GM12875 (cell line): ENCODE results near the gene AKR1B1.

Experiments
- H3K4me3 ChIP-seq: one replicate; pipeline ENCODE4 v1.5.1; 2011; ENCODE audit warnings: low read depth, low read length, control low read depth
- TF ChIP-seq, protein P1 (sequence below): IDR thresholded peaks from 2 replicates; pipeline ENCODE4 v1.5.1; 2011; ENCODE audit warnings: low read depth, mild to moderate bottlenecking, control low read depth, inconsistent platforms, low read length, moderate library complexity, borderline replicate concordance; ENCODE audit not compliant: insufficient read depth

Gene AKR1B1

DNA sequence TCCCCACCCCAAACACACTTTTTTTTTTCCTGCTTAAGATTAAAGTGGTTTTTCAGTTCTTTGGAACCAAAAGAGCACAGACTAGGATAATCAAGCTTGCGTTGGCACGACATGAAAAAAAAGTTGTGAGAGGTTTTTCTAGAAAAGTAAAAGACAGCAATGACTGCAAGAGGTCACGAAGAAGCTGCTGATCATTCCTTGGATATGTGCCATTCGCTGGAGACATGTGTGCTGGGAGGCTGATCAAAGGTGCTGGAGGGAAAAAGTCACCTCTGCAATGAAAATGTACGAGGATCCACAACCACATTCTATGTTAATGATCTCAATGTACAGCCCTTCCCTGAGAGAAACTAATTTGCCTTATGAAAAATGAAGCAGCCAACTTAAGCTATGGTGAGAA, 5.4 kb downstream of the AKR1B1 start:
- TF ChIP-seq, protein P1, sequence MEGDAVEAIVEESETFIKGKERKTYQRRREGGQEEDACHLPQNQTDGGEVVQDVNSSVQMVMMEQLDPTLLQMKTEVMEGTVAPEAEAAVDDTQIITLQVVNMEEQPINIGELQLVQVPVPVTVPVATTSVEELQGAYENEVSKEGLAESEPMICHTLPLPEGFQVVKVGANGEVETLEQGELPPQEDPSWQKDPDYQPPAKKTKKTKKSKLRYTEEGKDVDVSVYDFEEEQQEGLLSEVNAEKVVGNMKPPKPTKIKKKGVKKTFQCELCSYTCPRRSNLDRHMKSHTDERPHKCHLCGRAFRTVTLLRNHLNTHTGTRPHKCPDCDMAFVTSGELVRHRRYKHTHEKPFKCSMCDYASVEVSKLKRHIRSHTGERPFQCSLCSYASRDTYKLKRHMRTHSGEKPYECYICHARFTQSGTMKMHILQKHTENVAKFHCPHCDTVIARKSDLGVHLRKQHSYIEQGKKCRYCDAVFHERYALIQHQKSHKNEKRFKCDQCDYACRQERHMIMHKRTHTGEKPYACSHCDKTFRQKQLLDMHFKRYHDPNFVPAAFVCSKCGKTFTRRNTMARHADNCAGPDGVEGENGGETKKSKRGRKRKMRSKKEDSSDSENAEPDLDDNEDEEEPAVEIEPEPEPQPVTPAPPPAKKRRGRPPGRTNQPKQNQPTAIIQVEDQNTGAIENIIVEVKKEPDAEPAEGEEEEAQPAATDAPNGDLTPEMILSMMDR: no peak
- H3K4me3 ChIP-seq: no peak overlapping the region

DNA sequence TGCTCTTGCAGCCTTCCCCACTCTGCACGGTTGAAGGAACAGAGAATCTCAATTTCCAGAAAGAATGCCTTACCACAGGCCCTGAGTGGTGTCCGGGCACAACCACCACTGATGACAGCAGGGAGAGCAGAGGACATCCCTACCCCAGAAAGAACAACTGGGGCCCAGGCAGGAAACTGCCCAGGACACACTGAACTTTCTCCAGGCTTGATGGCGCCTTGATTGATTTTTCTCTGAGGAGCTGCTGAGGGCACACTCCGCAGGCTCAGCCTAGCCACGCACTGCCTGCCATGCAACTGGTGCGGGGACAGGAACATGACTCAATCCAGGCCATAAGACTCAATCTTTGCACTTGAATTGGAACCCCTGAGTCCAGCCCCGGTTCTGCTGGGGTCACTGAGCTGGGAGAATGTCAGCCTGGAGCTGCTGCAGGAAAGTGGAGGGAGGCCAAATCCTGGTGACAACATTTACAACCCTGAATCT, 5.9 kb downstream of the AKR1B1 start:
- TF ChIP-seq, protein P1: no peak

DNA sequence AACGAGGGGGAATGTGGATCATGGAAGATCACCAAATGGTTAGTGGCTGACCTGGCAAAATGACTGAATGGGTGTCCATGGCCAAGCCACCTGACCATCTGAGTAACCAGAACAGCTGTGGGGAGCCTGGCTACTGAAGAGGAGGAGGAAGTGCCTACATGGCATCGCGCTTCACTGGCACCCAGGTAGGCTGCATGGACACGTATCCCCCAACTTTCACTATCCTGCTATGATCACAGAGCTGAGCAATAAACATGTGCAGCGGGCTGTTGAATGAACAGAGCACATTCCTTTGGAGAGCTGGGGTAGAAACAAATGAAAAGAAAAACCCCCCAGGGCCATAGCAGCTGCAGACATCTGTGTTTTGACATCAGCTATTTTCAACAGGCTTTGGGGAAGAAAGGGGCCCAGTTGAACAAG, 6.5 kb downstream of the AKR1B1 start:
- TF ChIP-seq, protein P1: no peak
- no peak overlapping the region for H3K4me3 ChIP-seq

More for the DNA sequence above, 5.9 kb downstream of the AKR1B1 start:
- H3K4me3 ChIP-seq: no peak overlapping the region

DNA sequence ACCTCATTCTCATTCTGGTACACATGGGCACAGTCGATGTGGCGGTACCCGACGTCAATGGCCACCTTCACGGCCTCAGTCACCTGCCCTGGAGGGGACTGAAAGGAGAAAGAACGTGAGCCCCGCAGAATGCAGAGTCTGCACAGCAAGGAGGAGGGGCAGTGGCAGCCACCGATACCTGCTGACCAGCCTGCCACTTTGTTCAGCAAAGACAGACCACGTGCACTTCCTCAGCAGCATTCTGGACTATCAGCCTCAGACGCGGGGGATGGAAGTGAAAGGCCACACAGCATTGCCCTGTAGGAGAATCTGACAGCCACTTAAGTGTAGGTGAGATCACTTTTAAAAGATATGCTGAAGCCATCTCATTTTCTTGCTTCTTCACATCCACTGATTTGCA, 7.2 kb downstream of the AKR1B1 start:
- TF ChIP-seq, protein P1: no peak

DNA sequence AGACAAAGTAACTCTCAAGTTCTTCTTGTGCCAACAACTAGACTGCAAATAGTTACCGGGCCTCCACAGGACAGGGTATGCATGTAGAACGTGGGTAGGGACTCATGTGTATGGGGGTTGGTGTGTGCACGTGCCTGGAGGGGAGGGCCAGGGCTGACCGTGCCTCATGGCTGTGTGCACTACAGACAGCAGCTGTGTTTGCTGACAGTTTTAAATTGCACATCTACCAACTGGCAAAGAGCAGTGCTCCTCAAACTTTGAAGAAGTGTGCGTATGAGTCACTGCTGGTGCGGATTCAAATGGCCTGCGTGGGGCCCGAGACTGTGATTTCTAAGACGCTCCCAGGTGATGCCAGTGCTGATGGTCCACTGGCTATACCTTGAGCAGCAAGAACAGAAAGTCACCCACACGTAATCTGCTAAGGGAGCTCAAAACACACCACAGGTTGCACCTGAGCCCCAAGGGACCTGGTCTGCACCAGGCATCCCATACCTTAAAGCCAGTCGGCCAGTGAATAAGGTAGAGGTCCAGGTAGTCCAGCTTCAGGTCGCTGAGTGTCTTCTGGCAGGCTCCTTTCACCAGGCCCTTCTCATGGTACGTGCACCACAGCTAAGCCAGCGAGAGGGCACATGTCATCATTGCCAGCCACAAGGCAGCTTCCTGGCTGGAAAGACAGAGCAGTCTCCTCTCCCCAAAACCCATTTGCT, 8.5 kb downstream of the AKR1B1 start:
- TF ChIP-seq, protein P1: no peak
- no peak overlapping the region for H3K4me3 ChIP-seq

More for the DNA sequence above, 7.2 kb downstream of the AKR1B1 start:
- no peak overlapping the region for H3K4me3 ChIP-seq

DNA sequence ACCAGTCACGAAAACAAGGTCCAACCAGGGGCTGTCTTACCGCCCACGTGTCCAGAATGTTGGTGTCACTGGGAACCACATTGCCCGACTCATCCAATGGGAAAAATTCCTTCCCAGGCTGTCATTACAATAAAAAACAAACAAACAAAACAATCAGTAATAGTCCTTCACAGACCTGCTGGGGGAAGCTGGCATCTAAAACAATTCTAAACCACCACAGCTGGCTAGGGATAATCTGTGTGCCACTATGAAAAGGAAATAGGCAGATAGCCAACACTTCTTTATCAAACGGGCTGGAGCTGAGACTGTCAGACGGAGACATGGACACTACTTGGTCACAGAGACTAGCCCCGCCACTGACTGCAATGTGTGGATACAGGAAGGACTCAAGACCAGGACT, 9.2 kb downstream of the AKR1B1 start:
- TF ChIP-seq, protein P1: no peak

More for the DNA sequence above, 9.2 kb downstream of the AKR1B1 start:
- no peak overlapping the region for H3K4me3 ChIP-seq
